Measurements from ENCODE around the gene YWHAH.

DNA sequence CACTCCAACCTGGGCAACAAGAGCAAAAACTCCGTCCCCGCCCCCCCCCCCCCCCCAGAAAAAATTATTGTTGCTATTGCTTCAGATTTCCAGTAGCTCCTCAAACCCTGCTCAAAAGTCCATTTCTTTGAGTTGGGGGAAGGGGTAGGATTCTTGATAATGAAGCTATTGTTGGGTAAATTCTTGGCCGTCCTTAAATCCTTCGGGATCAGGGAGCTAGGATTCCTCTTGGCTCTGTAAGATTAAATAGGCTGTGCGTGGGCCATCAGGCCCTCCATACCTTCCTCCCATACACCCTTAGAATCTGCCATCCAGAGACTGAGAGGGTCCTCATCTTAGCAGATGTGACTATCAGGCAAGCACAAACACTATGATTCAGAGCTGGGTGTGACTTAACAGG, 16.4 kb downstream of the YWHAH start:
- TF ChIP-seq POLR2A (IDR thresholded peaks at IDR 0.05) (no peak), POLR2AphosphoS5 (IDR thresholded peaks at IDR 0.05) (no peak), EP300 (IDR thresholded peaks at IDR 0.05) (no peak)
- TF ChIP-seq, protein P1, sequence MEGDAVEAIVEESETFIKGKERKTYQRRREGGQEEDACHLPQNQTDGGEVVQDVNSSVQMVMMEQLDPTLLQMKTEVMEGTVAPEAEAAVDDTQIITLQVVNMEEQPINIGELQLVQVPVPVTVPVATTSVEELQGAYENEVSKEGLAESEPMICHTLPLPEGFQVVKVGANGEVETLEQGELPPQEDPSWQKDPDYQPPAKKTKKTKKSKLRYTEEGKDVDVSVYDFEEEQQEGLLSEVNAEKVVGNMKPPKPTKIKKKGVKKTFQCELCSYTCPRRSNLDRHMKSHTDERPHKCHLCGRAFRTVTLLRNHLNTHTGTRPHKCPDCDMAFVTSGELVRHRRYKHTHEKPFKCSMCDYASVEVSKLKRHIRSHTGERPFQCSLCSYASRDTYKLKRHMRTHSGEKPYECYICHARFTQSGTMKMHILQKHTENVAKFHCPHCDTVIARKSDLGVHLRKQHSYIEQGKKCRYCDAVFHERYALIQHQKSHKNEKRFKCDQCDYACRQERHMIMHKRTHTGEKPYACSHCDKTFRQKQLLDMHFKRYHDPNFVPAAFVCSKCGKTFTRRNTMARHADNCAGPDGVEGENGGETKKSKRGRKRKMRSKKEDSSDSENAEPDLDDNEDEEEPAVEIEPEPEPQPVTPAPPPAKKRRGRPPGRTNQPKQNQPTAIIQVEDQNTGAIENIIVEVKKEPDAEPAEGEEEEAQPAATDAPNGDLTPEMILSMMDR (IDR thresholded peaks at IDR 0.05): no peak
